K562 (cell line): Measurements from ENCODE around the gene RAMAC. TPM values are rescaled to one million over a fixed set of nuclear protein-coding genes. Genes with fewer than 3 reads are reported as not detected.

Source experiments
- E2F3 ChIP-seq: fragments of 250-450 bp; sonication (Bioruptor Pico); IDR thresholded peaks from 2 replicates; pipeline ENCODE4 v1.4.0; 2020; ENCODE audit warnings: mild to moderate bottlenecking
- FOXK2 ChIP-seq, 2 experiments: fragments of 450-650 bp; IDR thresholded peaks in 1 of 2; conservative IDR thresholded peaks in 1 of 2; 2 replicates each; pipeline ENCODE4 v1.6.1; 2016; ENCODE audit warnings: low read depth in 2 of 2, mild to moderate bottlenecking in 1 of 2
- RB1 ChIP-seq: fragments of 450-650 bp; IDR thresholded peaks from 2 replicates; pipeline ENCODE4 v1.6.1; 2017; ENCODE audit warnings: low read depth, mild to moderate bottlenecking
- polyA plus RNA-seq, 8 experiments: library from polyadenylated mRNA; depleted of rRNA in 4 of 8; stranded (reverse) in 5 of 8; unstranded in 3 of 8; fragments of >200 nt; fragmentation: Nextera tagmentation in 2 of 8; fragmentation: Illumina TruSeq in 1 of 8; extraction: Ambion mirVana in 2 of 8; extraction: Trizol in 1 of 8; gene quantifications; 2 replicates each; pipeline versions ENCODE4 v1.2.1 to v1.2.3, GENCODE V29; 2011 to 2014; ENCODE audit warnings: inconsistent platforms in 1 of 8, missing spikeins in 1 of 8
- total RNA-seq, 7 experiments: library from RNA; depleted of rRNA in 6 of 7; stranded (reverse); fragments of >200 nt in 6 of 7; fragmentation: Illumina TruSeq in 2 of 7; extraction: Trizol in 2 of 7; gene quantifications; 2 replicates each; pipeline versions ENCODE4 v1.2.1 to v1.2.3, GENCODE V29; 2011 to 2021; ENCODE audit warnings: low replicate concordance in 1 of 7
- TF ChIP-seq, protein P1 (sequence below), 2 experiments: fragments of 450-650 bp; IDR thresholded peaks; 2 replicates each; pipeline ENCODE4 v1.6.1; 2016; ENCODE audit warnings: mild to moderate bottlenecking in 2 of 2, borderline replicate concordance in 1 of 2, low read depth in 1 of 2, moderate library complexity in 1 of 2

The RAMAC gene
- total and polyA plus RNA-seq, 9 of the 15 experiments (the other 6 are each of a cell fraction or from before 2014, with no cell fraction given): 26.9 to 108 (median 38.4) TPM

DNA sequence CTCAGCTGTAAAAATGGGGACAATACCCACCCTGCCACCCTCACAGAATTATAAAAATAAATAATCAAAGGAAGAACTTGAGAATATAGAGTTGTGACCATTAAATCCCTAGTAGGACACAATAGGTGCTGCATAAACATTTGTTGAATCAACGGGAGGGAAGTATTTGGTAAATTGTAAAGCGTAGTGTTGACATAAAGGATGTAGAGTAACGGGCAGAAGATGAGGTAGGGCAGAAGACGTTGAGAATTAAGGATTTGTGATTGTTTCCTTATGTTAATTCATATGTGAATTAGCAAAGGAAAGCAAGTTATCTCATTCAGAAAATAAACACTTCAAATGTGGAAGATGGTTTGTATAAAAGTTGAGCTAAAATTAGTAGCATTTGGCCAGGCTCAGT lies 7.1 kb downstream of the RAMAC start (continued):
- TF ChIP-seq FOXK2 (conservative IDR thresholded peaks at IDR 0.05 in 1 of 2, IDR thresholded peaks at IDR 0.05 in 1 of 2; ENCODE audit: low read depth in 2 of 2) (no peak), RB1 (no peak), E2F3 (no peak)
- TF ChIP-seq, protein P1, sequence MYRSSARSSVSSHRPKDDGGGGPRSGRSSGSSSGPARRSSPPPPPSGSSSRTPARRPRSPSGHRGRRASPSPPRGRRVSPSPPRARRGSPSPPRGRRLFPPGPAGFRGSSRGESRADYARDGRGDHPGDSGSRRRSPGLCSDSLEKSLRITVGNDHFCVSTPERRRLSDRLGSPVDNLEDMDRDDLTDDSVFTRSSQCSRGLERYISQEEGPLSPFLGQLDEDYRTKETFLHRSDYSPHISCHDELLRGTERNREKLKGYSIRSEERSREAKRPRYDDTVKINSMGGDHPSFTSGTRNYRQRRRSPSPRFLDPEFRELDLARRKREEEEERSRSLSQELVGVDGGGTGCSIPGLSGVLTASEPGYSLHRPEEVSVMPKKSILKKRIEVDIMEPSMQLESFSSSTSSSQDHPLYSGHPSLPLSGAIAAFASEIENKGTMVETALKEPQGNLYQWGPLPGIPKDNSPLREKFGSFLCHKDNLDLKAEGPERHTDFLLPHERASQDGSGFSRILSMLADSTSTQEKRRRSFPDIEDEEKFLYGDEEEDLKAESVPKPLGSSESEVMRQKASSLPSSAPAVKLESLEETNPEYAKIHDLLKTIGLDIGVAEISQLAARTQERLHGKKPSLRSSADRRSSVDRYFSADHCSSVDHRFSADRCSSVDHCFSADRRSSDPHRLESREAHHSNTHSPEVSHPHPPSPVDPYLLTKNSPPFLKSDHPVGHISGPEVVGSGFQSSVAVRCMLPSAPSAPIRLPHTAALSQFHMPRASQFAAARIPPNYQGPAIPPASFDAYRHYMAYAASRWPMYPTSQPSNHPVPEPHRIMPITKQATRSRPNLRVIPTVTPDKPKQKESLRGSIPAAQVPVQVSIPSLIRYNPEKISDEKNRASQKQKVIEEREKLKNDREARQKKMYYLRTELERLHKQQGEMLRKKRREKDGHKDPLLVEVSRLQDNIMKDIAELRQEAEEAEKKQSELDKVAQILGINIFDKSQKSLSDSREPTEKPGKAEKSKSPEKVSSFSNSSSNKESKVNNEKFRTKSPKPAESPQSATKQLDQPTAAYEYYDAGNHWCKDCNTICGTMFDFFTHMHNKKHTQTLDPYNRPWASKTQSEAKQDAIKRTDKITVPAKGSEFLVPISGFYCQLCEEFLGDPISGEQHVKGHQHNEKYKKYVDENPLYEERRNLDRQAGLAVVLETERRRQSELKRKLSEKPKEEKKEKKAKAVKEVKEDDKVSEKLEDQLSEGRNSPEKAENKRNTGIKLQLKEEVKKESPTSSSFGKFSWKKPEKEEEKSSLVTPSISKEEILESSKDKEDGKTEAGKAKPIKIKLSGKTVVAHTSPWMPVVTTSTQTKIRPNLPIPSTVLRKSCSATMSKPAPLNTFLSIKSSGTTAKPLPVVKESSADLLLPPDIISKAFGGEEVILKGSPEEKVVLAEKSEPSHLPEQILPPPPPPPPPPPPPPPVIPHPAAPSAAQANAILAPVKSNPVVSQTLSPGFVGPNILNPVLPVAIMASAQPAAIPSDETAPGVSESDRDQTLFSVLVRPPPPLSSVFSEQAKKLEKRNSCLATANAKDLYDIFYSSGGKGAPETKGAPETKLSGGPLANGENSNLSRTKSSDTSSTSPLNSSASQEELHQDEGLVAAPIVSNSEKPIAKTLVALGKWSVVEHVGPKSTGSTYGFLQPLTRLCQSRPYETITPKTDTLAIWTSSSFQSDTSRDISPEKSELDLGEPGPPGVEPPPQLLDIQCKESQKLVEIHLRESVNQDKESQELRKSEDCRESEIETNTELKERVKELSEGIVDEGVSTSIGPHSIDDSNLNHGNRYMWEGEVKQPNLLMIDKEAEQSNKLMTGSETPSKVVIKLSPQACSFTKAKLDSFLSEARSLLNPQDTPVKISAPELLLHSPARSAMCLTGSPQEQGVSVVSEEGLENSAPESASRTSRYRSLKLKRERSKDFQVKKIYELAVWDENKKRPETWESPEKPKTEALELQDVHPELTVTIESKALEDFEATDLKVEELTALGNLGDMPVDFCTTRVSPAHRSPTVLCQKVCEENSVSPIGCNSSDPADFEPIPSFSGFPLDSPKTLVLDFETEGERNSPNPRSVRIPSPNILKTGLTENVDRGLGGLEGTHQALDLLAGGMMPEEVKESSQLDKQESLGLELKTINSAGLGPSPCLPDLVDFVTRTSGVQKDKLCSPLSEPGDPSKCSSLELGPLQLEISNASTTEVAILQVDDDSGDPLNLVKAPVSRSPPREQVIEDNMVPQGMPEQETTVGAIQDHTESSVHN (IDR thresholded peaks at IDR 0.05; ENCODE audit: borderline replicate concordance in 1 of 2, low read depth in 1 of 2): no peak
